ENCODE data around the gene CDRT15L2. TPM values are rescaled to one million over a fixed set of nuclear protein-coding genes. Genes with fewer than 3 reads are reported as not detected.
"Not testable (repeated sequence)": the region's sequence is repeated elsewhere in the genome, so short reads cannot be mapped to it uniquely, and the experiment has no call there.

CDRT15L2 gene
- total RNA-seq, 1 experiment from 2014 or later = not detected

DNA sequence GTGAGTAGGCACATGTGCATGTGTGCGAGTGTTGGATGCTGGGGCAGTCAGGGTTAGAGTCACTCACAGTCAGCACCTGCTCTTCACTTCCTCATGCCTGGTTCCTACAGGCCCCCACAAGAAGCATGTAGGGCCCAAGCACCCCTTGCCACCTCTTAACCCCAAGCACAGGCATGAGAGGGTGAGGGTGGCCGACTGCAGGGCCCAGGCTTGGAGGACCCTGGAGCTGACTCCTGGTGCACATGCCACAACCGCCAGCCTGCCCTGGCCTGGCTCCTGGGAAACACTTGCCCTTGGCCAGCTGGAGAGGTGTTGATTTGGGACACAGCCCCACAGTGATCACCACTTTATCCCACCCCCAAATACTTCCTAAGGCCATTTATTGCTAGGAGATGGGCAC, 16.9 kb upstream of the CDRT15L2 start:
- DNase-seq = no peak
- H3K4me1 ChIP-seq (replicated peaks; ENCODE audit: insufficient read depth) = no peaks in the 10 kb centered on the region
- TF ChIP-seq, protein P1, sequence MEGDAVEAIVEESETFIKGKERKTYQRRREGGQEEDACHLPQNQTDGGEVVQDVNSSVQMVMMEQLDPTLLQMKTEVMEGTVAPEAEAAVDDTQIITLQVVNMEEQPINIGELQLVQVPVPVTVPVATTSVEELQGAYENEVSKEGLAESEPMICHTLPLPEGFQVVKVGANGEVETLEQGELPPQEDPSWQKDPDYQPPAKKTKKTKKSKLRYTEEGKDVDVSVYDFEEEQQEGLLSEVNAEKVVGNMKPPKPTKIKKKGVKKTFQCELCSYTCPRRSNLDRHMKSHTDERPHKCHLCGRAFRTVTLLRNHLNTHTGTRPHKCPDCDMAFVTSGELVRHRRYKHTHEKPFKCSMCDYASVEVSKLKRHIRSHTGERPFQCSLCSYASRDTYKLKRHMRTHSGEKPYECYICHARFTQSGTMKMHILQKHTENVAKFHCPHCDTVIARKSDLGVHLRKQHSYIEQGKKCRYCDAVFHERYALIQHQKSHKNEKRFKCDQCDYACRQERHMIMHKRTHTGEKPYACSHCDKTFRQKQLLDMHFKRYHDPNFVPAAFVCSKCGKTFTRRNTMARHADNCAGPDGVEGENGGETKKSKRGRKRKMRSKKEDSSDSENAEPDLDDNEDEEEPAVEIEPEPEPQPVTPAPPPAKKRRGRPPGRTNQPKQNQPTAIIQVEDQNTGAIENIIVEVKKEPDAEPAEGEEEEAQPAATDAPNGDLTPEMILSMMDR (conservative IDR thresholded peaks at IDR 0.05) = no peak
- TF ChIP-seq EZH2 (IDR thresholded peaks at IDR 0.05; ENCODE audit: low read depth) = no peak
- H3K27ac ChIP-seq = no peak overlapping the region
- CTCF ChIA-PET = no interaction called here
- no peak overlapping the region for H2AFZ ChIP-seq
- no peaks in the 10 kb centered on the region for H3F3A ChIP-seq (ENCODE audit: insufficient read depth, low read depth)
- no peaks in the 10 kb centered on the region for H3K9me3 ChIP-seq (ENCODE audit: insufficient read depth, low read depth)
- intact Hi-C loops (cut with micrococcal nuclease; ENCODE audit: unreplicated experiment) = no loop called here
- no peaks in the 10 kb centered on the region for H3K79me2 ChIP-seq (ENCODE audit: low read depth)
- BruUV-seq (replicated peaks) = no TSS peak
- H3K27me3 ChIP-seq (ENCODE audit: insufficient read depth, low read depth) = peaks cover 7% of the 10 kb centered on the region; the same call in 1 of the 2 replicates
- no peak overlapping the region for H3K4me2 ChIP-seq
- H4K20me1 ChIP-seq (ENCODE audit: insufficient read depth) = no peaks in the 10 kb centered on the region
- no peak overlapping the region for H3K4me3 ChIP-seq
- H3K36me3 ChIP-seq (ENCODE audit: low read depth) = no peaks in the 10 kb centered on the region
- POLR2A ChIA-PET (ENCODE audit: unreplicated experiment) = no interaction called here
- no peaks in the 10 kb centered on the region for H3K9me2 ChIP-seq (ENCODE audit: insufficient read depth)

DNA sequence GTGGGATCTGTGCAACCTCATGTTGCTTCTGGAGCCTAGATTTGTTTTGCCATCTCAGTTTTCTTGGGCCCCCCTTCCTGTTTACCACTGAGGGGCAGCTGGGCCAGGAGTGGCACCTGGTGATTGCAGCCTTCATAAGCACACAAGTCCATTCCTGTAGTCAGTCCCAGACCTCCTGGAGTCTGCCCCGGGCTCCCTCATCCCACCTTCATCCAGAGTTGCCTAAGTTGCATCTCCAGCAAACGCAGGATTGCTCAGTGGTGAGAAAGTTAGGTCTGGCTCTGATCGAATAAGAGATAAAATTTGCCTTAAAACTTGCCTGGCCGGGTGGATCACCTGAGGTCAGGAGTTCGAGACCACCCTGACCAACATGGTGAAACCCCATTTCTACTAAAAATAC, 14.3 kb upstream of the CDRT15L2 start:
- H4K20me1 ChIP-seq (ENCODE audit: insufficient read depth); H3K9me2 ChIP-seq (ENCODE audit: insufficient read depth); DNase-seq; CTCF ChIA-PET; intact Hi-C loops (cut with micrococcal nuclease; ENCODE audit: unreplicated experiment); H3K9me3 ChIP-seq (ENCODE audit: insufficient read depth, low read depth); H3K4me1 ChIP-seq (replicated peaks; ENCODE audit: insufficient read depth); H3K4me3 ChIP-seq; H3K4me2 ChIP-seq; POLR2A ChIA-PET (ENCODE audit: unreplicated experiment); H2AFZ ChIP-seq; H3K27me3 ChIP-seq (ENCODE audit: insufficient read depth, low read depth); H3F3A ChIP-seq (ENCODE audit: insufficient read depth, low read depth); H3K27ac ChIP-seq; H3K79me2 ChIP-seq (ENCODE audit: low read depth); BruUV-seq (replicated peaks); H3K36me3 ChIP-seq (ENCODE audit: low read depth): not testable (repeated sequence)

GRCh38 chr17:20565711-20566110, 13.8 kb upstream of the CDRT15L2 start:
- Histone ChIP-seq H3K79me2 (ENCODE audit: low read depth) (no peaks in the 10 kb centered on the region), H4K20me1 (ENCODE audit: insufficient read depth) (no peaks in the 10 kb centered on the region), H3F3A (ENCODE audit: insufficient read depth, low read depth) (no peaks in the 10 kb centered on the region), H3K4me2 (no peak overlapping the region), H3K27me3 (ENCODE audit: insufficient read depth, low read depth) (peaks cover 7% of the 10 kb centered on the region; the same call in 1 of the 2 replicates), H3K27ac (no peak overlapping the region), H2AFZ (no peak overlapping the region), H3K9me3 (ENCODE audit: insufficient read depth, low read depth) (no peaks in the 10 kb centered on the region), H3K9me2 (ENCODE audit: insufficient read depth) (no peaks in the 10 kb centered on the region), H3K36me3 (ENCODE audit: low read depth) (no peaks in the 10 kb centered on the region), H3K4me3 (no peak overlapping the region), H3K4me1 (replicated peaks; ENCODE audit: insufficient read depth) (no peaks in the 10 kb centered on the region)
- POLR2A ChIA-PET (ENCODE audit: unreplicated experiment) = no interaction called here
- CTCF ChIA-PET = no interaction called here
- TF ChIP-seq, protein P1 (conservative IDR thresholded peaks at IDR 0.05) = no peak
- TF ChIP-seq EZH2 (IDR thresholded peaks at IDR 0.05; ENCODE audit: low read depth) = no peak
- intact Hi-C loops (cut with micrococcal nuclease; ENCODE audit: unreplicated experiment) = no loop called here
- BruUV-seq (replicated peaks) = no TSS peak
- no peak for DNase-seq

DNA sequence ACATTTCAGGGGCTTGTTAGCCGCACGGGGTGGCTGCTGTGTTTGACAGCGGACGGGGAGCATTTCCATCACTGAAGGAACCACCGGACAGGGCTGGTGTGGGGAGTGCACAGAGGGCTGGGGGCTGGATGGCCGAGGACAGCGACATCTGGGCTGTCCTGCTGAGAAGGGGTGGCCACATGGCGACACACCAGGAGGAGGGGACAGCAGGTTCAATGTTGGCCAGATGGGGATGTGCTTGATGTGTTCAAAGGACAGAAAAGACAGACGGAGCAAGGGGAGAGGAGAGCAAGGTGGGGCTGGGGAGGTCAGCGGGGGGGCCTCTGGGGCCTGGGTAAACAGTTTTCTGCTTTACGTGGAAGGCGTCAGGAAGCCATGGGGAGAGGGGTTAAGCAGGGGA, 12.8 kb upstream of the CDRT15L2 start:
- H3K36me3 ChIP-seq (ENCODE audit: low read depth); DNase-seq; H3K27ac ChIP-seq; CTCF ChIA-PET; POLR2A ChIA-PET (ENCODE audit: unreplicated experiment); H3K27me3 ChIP-seq (ENCODE audit: insufficient read depth, low read depth); H3K4me1 ChIP-seq (replicated peaks; ENCODE audit: insufficient read depth); H3K4me3 ChIP-seq; H3F3A ChIP-seq (ENCODE audit: insufficient read depth, low read depth); H4K20me1 ChIP-seq (ENCODE audit: insufficient read depth); H3K9me2 ChIP-seq (ENCODE audit: insufficient read depth); intact Hi-C loops (cut with micrococcal nuclease; ENCODE audit: unreplicated experiment); H2AFZ ChIP-seq; H3K4me2 ChIP-seq; BruUV-seq (replicated peaks); H3K9me3 ChIP-seq (ENCODE audit: insufficient read depth, low read depth); H3K79me2 ChIP-seq (ENCODE audit: low read depth): not testable (repeated sequence)

GRCh38 chr17:20567421-20567820, 12.1 kb upstream of the CDRT15L2 start:
- H3K9me2 ChIP-seq (ENCODE audit: insufficient read depth); H2AFZ ChIP-seq; DNase-seq; H3K4me2 ChIP-seq; CTCF ChIA-PET; H4K20me1 ChIP-seq (ENCODE audit: insufficient read depth); H3K79me2 ChIP-seq (ENCODE audit: low read depth); H3K36me3 ChIP-seq (ENCODE audit: low read depth); H3K4me3 ChIP-seq; POLR2A ChIA-PET (ENCODE audit: unreplicated experiment); H3K9me3 ChIP-seq (ENCODE audit: insufficient read depth, low read depth); H3K4me1 ChIP-seq (replicated peaks; ENCODE audit: insufficient read depth); BruUV-seq (replicated peaks); H3F3A ChIP-seq (ENCODE audit: insufficient read depth, low read depth); H3K27ac ChIP-seq; H3K27me3 ChIP-seq (ENCODE audit: insufficient read depth, low read depth); intact Hi-C loops (cut with micrococcal nuclease; ENCODE audit: unreplicated experiment): not testable (repeated sequence)

- H3K36me3 ChIP-seq (ENCODE audit: low read depth); H3K4me3 ChIP-seq; H3K9me2 ChIP-seq (ENCODE audit: insufficient read depth); H4K20me1 ChIP-seq (ENCODE audit: insufficient read depth); H3K27me3 ChIP-seq (ENCODE audit: insufficient read depth, low read depth); BruUV-seq (replicated peaks); H3K4me2 ChIP-seq; H3K9me3 ChIP-seq (ENCODE audit: insufficient read depth, low read depth); H3F3A ChIP-seq (ENCODE audit: insufficient read depth, low read depth); POLR2A ChIA-PET (ENCODE audit: unreplicated experiment); H3K27ac ChIP-seq; H3K4me1 ChIP-seq (replicated peaks; ENCODE audit: insufficient read depth); DNase-seq; H3K79me2 ChIP-seq (ENCODE audit: low read depth); intact Hi-C loops (cut with micrococcal nuclease; ENCODE audit: unreplicated experiment); H2AFZ ChIP-seq: not testable (repeated sequence)
- CTCF ChIA-PET = interaction anchor here (0.5 kb wide), 1 partner anchor 235 kb away, joined by 5 read pairs; no protein-coding TSS in a partner anchor
These were observed 10.9 kb upstream of the CDRT15L2 start for GRCh38 chr17:20568604-20569003.

Data from PC-9 (cell line).